K562 (cell line): ENCODE measurements around the gene KRT25. TPM values are rescaled to one million over a fixed set of nuclear protein-coding genes. Genes with fewer than 3 reads are reported as not detected.

Source experiments
- ATAC-seq: fragments of 200-7000 bp; cut with Tn5 transposase; 3 replicates; pipeline ENCODE4 v1.9.1; 2020; ENCODE audit warnings: moderate library complexity
- BruUV-seq: library from RNA; stranded (reverse); fragments of 400-500 nt; replicated peaks from 2 replicates; lab custom pipeline; 2021; lab: Mats Ljungman, UMichigan
- CTCF ChIA-PET: fragments of 300-600 bp; formaldehyde crosslinking; extraction: SDS; loops from one replicate; lab custom pipeline; 2021; ENCODE audit warnings: low intra/inter-chr PET ratio; lab: Yijun Ruan, JAX
- POLR2A ChIA-PET: fragments of 300-600, 350-650 bp; sonication (Branson Sonifier 250); formaldehyde crosslinking; extraction: SDS; loops from one replicate; lab custom pipeline; 2021; ENCODE audit warnings: antibody characterized with exemption, inconsistent platforms; lab: Yijun Ruan, JAX
- DNase-seq, 4 experiments: peaks; one replicate each; pipeline versions ENCODE4 v3.0.0 to v3.0.0-alpha.2; 2011 to 2018; ENCODE audit warnings: low spot score in 3 of 4, mixed read lengths in 3 of 4; ENCODE audit errors: extremely low read depth in 1 of 4
- FAIRE-seq: peaks from 2 replicates; lab custom pipeline; 2011; peaks lifted over from hg19 to GRCh38; lab: Jason Lieb, UNC
- H2AFZ ChIP-seq: 2 replicates; pipeline ENCODE4 v1.6.0; 2011; ENCODE audit warnings: low read depth, low read length, control low read depth, inconsistent platforms
- H3K27ac ChIP-seq: fragments of 200-600 bp; 3 replicates; pipeline ENCODE4 v1.8.0; 2011; ENCODE audit warnings: low read depth, mild to moderate bottlenecking, control low read depth, inconsistent platforms, low read length, moderate library complexity, mixed read lengths; ENCODE audit errors: extremely low read depth
- H3K27me3 ChIP-seq, 2 experiments: fragments of 300-600 bp in 1 of 2; 2 replicates in 1 of 2; 3 replicates in 1 of 2; pipeline versions ENCODE4 v1.6.0 to v1.8.0; 2011; ENCODE audit warnings: inconsistent platforms in 2 of 2, low read length in 2 of 2, mild to moderate bottlenecking in 1 of 2, mixed read lengths in 1 of 2, moderate library complexity in 1 of 2; ENCODE audit not compliant: control insufficient read depth in 2 of 2, insufficient read depth in 2 of 2
- H3K36me3 ChIP-seq: fragments of 300-600 bp; 3 replicates; pipeline ENCODE4 v1.8.0; 2011; ENCODE audit warnings: mild to moderate bottlenecking, low read length, inconsistent platforms; ENCODE audit not compliant: control insufficient read depth, insufficient read depth
- H3K4me1 ChIP-seq, 2 experiments: fragments of 200-600 bp in 1 of 2; replicated peaks in 1 of 2; 2 replicates in 1 of 2; 3 replicates in 1 of 2; pipeline versions ENCODE4 v1.5.1 to v1.8.0; 2011; ENCODE audit warnings: inconsistent platforms in 2 of 2, low read length in 2 of 2, mild to moderate bottlenecking in 1 of 2, mixed read lengths in 1 of 2, moderate library complexity in 1 of 2; ENCODE audit not compliant: control insufficient read depth in 2 of 2, insufficient read depth in 2 of 2
- H3K4me2 ChIP-seq: 2 replicates; pipeline ENCODE4 v1.6.1; 2011; ENCODE audit warnings: low read length, control low read depth, inconsistent platforms, mixed read lengths; ENCODE audit not compliant: insufficient read depth
- H3K4me3 ChIP-seq: fragments of 200-600 bp; sonication (generic), shearing (Covaris generic); 2 replicates; pipeline ENCODE4 v1.5.1; 2016; ENCODE audit warnings: control low read depth, inconsistent platforms
- H3K79me2 ChIP-seq: fragments of 200-600 bp; 3 replicates; pipeline ENCODE4 v1.8.0; 2011; ENCODE audit warnings: low read length, inconsistent platforms; ENCODE audit not compliant: control insufficient read depth, insufficient read depth
- H3K9ac ChIP-seq, 2 experiments: 2 replicates each; pipeline versions ENCODE4 v1.6.0 to v1.6.1; 2011; ENCODE audit warnings: low read depth in 2 of 2, low read length in 2 of 2, control low read depth in 1 of 2, inconsistent platforms in 1 of 2, mild to moderate bottlenecking in 1 of 2, mixed read lengths in 1 of 2; ENCODE audit not compliant: insufficient read depth in 1 of 2
- H3K9me1 ChIP-seq: one replicate; pipeline ENCODE4 v1.6.0; 2011; ENCODE audit warnings: inconsistent platforms, mild to moderate bottlenecking, low read length, moderate library complexity; ENCODE audit not compliant: control insufficient read depth, insufficient read depth
- H3K9me3 ChIP-seq: replicated peaks from 2 replicates; pipeline ENCODE4 v1.5.1; 2011; ENCODE audit warnings: low read depth, low read length, inconsistent platforms; ENCODE audit not compliant: control insufficient read depth, insufficient read depth
- H4K20me1 ChIP-seq: replicated peaks from 2 replicates; pipeline ENCODE4 v1.6.1; 2011; ENCODE audit warnings: low read length, inconsistent platforms, mixed read lengths; ENCODE audit not compliant: control insufficient read depth, insufficient read depth
- ARHGAP35 ChIP-seq: fragments of 450-650 bp; IDR thresholded peaks from 2 replicates; pipeline ENCODE4 v1.6.1; 2018; ENCODE audit not compliant: partially characterized antibody
- ARNT ChIP-seq, 2 experiments: fragments of 450-650 bp; IDR thresholded peaks; 2 replicates each; pipeline ENCODE4 v1.6.1; 2016; ENCODE audit warnings: mild to moderate bottlenecking in 1 of 2
- ESRRA ChIP-seq: fragments of 450-650 bp; IDR thresholded peaks from 2 replicates; pipeline ENCODE4 v1.6.1; 2014; ENCODE audit warnings: low read depth, mild to moderate bottlenecking, moderate library complexity, borderline replicate concordance
- GABPA ChIP-seq: fragments of 200-800 bp; sonication (Bioruptor generic); conservative IDR thresholded peaks from 2 replicates; pipeline ENCODE4 v1.6.1; 2016; ENCODE audit warnings: low read depth, missing genetic modification characterization, missing compliant biosample characterization
- HDAC1 ChIP-seq, 2 experiments: fragments of 450-650 bp; IDR thresholded peaks; 2 replicates each; pipeline ENCODE4 v1.6.1; 2016 to 2017; ENCODE audit warnings: inconsistent platforms in 1 of 2, mild to moderate bottlenecking in 1 of 2, moderate library complexity in 1 of 2
- TCF15 ChIP-seq: fragments of 250-450 bp; sonication (Bioruptor Pico); IDR thresholded peaks from 2 replicates; pipeline ENCODE4 v1.8.0; 2022; ENCODE audit warnings: moderate library complexity, mild to moderate bottlenecking, inconsistent platforms
- ZNF512 ChIP-seq: IDR thresholded peaks from 2 replicates; pipeline ENCODE4 v1.6.1; 2016; ENCODE audit warnings: missing genetic modification characterization, missing compliant biosample characterization
- WGBS: fragments of 100-300 bp; shearing (Covaris generic); methylation state at CpG from one replicate; pipeline ENCODE4 v1.1.6; 2016; ENCODE audit warnings: low coverage, mixed read lengths; ENCODE audit not compliant: insufficient coverage; ENCODE audit errors: missing lambda C conversion rate; 5-methylcytosine and 5-hydroxymethylcytosine counted together
- in situ Hi-C: fragments of 300-500 bp; cut with MboI; formaldehyde crosslinking; loops from 4 replicates; pipeline ENCODE4 v1.15.0; 2018; ENCODE audit warnings: inconsistent platforms, mixed read lengths
- intact Hi-C: fragments of 100-400 bp; cut with micrococcal nuclease; formaldehyde crosslinking; loops from 2 replicates; pipeline ENCODE4 v1.14.2; 2022
- polyA plus RNA-seq, 8 experiments: library from polyadenylated mRNA; depleted of rRNA in 4 of 8; stranded (reverse) in 5 of 8; unstranded in 3 of 8; fragments of >200 nt; fragmentation: Nextera tagmentation in 2 of 8; fragmentation: Illumina TruSeq in 1 of 8; extraction: Ambion mirVana in 2 of 8; extraction: Trizol in 1 of 8; gene quantifications; 2 replicates each; pipeline versions ENCODE4 v1.2.1 to v1.2.3, GENCODE V29; 2011 to 2014; ENCODE audit warnings: inconsistent platforms in 1 of 8, missing spikeins in 1 of 8
- total RNA-seq, 7 experiments: library from RNA; depleted of rRNA in 6 of 7; stranded (reverse); fragments of >200 nt in 6 of 7; fragmentation: Illumina TruSeq in 2 of 7; extraction: Trizol in 2 of 7; gene quantifications; 2 replicates each; pipeline versions ENCODE4 v1.2.1 to v1.2.3, GENCODE V29; 2011 to 2021; ENCODE audit warnings: low replicate concordance in 1 of 7

KRT25 gene
- total and polyA plus RNA-seq, 9 of the 15 experiments (the other 6 are each of a cell fraction or from before 2014, with no cell fraction given), result not detected

DNA sequence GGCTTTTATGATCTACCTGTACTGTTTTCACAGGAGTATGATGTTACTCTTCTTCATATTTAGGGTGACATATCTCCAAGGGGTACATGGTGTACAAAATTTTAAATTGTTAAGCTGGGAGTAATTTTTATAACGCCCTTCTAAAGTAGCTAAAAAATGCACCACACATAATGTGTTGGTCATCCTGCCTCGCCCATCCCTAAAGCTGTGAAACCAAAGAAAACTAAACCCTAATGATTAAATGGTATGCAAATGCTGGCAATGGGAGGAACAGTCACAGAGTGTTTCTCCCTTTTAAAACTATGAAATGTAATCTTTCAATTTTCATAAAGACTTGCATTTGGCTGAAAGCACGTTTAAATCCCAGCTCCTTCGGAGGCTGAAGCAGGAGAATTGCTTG, 49.5 kb downstream of the KRT25 start:
- intact Hi-C loops, result no loop called here
- BruUV-seq, result no TSS peak
- no peaks in the 10 kb centered on the region for H4K20me1 ChIP-seq
- H3K36me3 ChIP-seq, result no peaks in the 10 kb centered on the region
- in situ Hi-C loops, result no loop called here
- TF ChIP-seq ZNF512 (tag), result no peak
- no peak overlapping the region for H3K27ac ChIP-seq
- no peaks in the 10 kb centered on the region for H3K9me1 ChIP-seq
- H3K4me3 ChIP-seq, result no peak overlapping the region
- FAIRE-seq (no peak), ATAC-seq (no peak), DNase-seq (no peak)
- no peak overlapping the region for H3K9ac ChIP-seq
- H3K79me2 ChIP-seq, result no peaks in the 10 kb centered on the region
- H3K4me1 ChIP-seq, result no peaks in the 10 kb centered on the region
- ChIA-PET POLR2A (interaction anchor here (0.6 to 1.4 kb wide), 3 partner anchors 12 to 367 kb away, joined by 3 read pairs; partner anchors contain the start of gene TOP2A), CTCF (no interaction called here)
- no peak overlapping the region for H2AFZ ChIP-seq
- H3K27me3 ChIP-seq, result peaks cover 21 to 31% of the 10 kb centered on the region in 2 experiments
- no peaks in the 10 kb centered on the region for H3K9me3 ChIP-seq
- WGBS, result 0% methylated on average over 4 of the region's 4 CpGs
- no peak overlapping the region for H3K4me2 ChIP-seq

GRCh38 chr17:40703652-40704051, 51.5 kb downstream of the KRT25 start, which contains the start of gene KRT24:
Gene KRT24, minus strand, starts transcription at chr17:40703752. Its CDS starts 59 bp downstream, at chr17:40703693.
- Histone ChIP-seq H3K27ac (no peak within 1 kb of the TSS), H3K9me1 (no peaks in the 10 kb centered on the region), H3K27me3 (peaks cover 25 to 37% of the 10 kb centered on the region in 2 experiments), H4K20me1 (no peaks in the 10 kb centered on the region), H3K4me3 (no peak within 1 kb of the TSS), H2AFZ (no peak within 1 kb of the TSS), H3K4me2 (no peak within 1 kb of the TSS), H3K36me3 (no peaks in the 10 kb centered on the region), H3K79me2 (no peaks in the 10 kb centered on the region), H3K9ac (no peak within 1 kb of the TSS), H3K9me3 (no peaks in the 10 kb centered on the region), H3K4me1 (no peaks in the 10 kb centered on the region)
- ATAC-seq, result no peak
- no TSS peak for BruUV-seq
- CTCF ChIA-PET, result no interaction called here
- TF ChIP-seq ARHGAP35 (no peak), ESRRA (no peak), TCF15 (CRISPR knock-in tag) (no peak), HDAC1 (IDR thresholded peaks at IDR 0.05) (no peak), ARNT (IDR thresholded peaks at IDR 0.05) (no peak), GABPA (tag) (no peak)
- in situ Hi-C loops, result no loop called here
- 2% methylated on average over 7 of the region's 7 CpGs for WGBS
- DNase-seq, result no peak
- intact Hi-C loops, result no loop called here
- POLR2A ChIA-PET, result interaction anchor here (0.5 to 1.4 kb wide), 3 partner anchors 8 to 254 kb away, joined by 3 read pairs; no protein-coding TSS in a partner anchor
- FAIRE-seq, result no peak
